Measurements from ENCODE around the gene FYN.
A peak's percentile ranks its signal among the peaks of the same experiment; 100 is the strongest.

FYN gene

GRCh38 chr6:111625461-111626391 lies 247.5 kb downstream of the FYN start:
- DNase-seq (ENCODE audit: low spot score) = peak; percentile 51

- no peak for DNase-seq (ENCODE audit: low spot score)
Observed at GRCh38 chr6:111625099-111625416, 248.2 kb downstream of the FYN start.

GRCh38 chr6:111624401-111625098 lies 248.7 kb downstream of the FYN start:
- no peak for DNase-seq (ENCODE audit: low spot score)

GRCh38 chr6:111623046-111623718 lies 250.1 kb downstream of the FYN start:
- no peak for DNase-seq (ENCODE audit: low spot score)

GRCh38 chr6:111620169-111620568 lies 253.1 kb downstream of the FYN start:
- no peak for DNase-seq (ENCODE audit: low spot score)

GRCh38 chr6:111618407-111618806 lies 254.8 kb downstream of the FYN start:
- DNase-seq (ENCODE audit: low spot score) = no peak

GRCh38 chr6:111617149-111617548 lies 256.1 kb downstream of the FYN start:
- DNase-seq (ENCODE audit: low spot score) = no peak

- no peak for DNase-seq (ENCODE audit: low spot score)
Observed at GRCh38 chr6:111615916-111616612, 257.2 kb downstream of the FYN start.

- DNase-seq (ENCODE audit: low spot score) = no peak
Observed at GRCh38 chr6:111614833-111615582, 258.2 kb downstream of the FYN start.

- DNase-seq (ENCODE audit: low spot score) = no peak
Observed at GRCh38 chr6:111612379-111612778, 260.9 kb downstream of the FYN start.

GRCh38 chr6:111610548-111611172 lies 262.6 kb downstream of the FYN start:
- no peak for DNase-seq (ENCODE audit: low spot score)

Data from GM03348 (cell line).